Kidney (tissue), 14 donors: Measurements from ENCODE around the gene VPS8. TPM values are rescaled to one million over a fixed set of nuclear protein-coding genes. Genes with fewer than 3 reads are reported as not detected.

Source experiments
- DNase-seq, 5 donors: peaks; one replicate each; pipeline ENCODE4 v3.0.0-alpha.2; 2013 to 2020
- FAIRE-seq: peaks from 2 replicates; lab custom pipeline; 2012; peaks lifted over from hg19 to GRCh38; lab: Jason Lieb, UNC
- H3K27ac ChIP-seq, 2 donors: one replicate each; pipeline ENCODE4 v1.7.0; 2013; ENCODE audit warnings: low read depth in 2 of 2, low read length in 2 of 2, inconsistent platforms in 1 of 2
- H3K27me3 ChIP-seq: one replicate; pipeline ENCODE4 v1.7.1; 2013; ENCODE audit warnings: low read length, inconsistent platforms; ENCODE audit not compliant: control insufficient read depth, insufficient read depth
- H3K36me3 ChIP-seq, 3 donors: one replicate each; pipeline versions ENCODE4 v1.7.0 to v1.7.1; 2013; ENCODE audit warnings: low read length in 3 of 3, control low read depth in 1 of 3, inconsistent platforms in 1 of 3; ENCODE audit not compliant: insufficient read depth in 3 of 3, control insufficient read depth in 2 of 3
- H3K4me1 ChIP-seq, 3 donors: one replicate each; pipeline versions ENCODE4 v1.7.0 to v1.7.1; 2013; ENCODE audit warnings: low read length in 3 of 3, inconsistent platforms in 1 of 3, low read depth in 1 of 3; ENCODE audit not compliant: control insufficient read depth in 2 of 3, insufficient read depth in 2 of 3
- H3K4me3 ChIP-seq, 3 donors: one replicate each; pipeline versions ENCODE4 v1.7.0 to v1.8.1; 2013; ENCODE audit warnings: low read length in 3 of 3, control low read depth in 1 of 3, inconsistent platforms in 1 of 3
- H3K9ac ChIP-seq, 3 donors: one replicate each; pipeline versions ENCODE4 v1.7.0 to v1.7.1; 2013; ENCODE audit warnings: low read length in 3 of 3, control low read depth in 1 of 3, inconsistent platforms in 1 of 3
- H3K9me3 ChIP-seq, 3 donors: one replicate each; pipeline versions ENCODE4 v1.7.0 to v1.7.1; 2013; ENCODE audit warnings: low read length in 3 of 3, control low read depth in 1 of 3, inconsistent platforms in 1 of 3; ENCODE audit not compliant: control insufficient read depth in 2 of 3, insufficient read depth in 1 of 3
- intact Hi-C: fragments of 100-400 bp; cut with DNase I; formaldehyde crosslinking; loops from one replicate; pipeline ENCODE4 v1.11.1; 2022
- polyA plus RNA-seq: library from polyadenylated mRNA; stranded (reverse); fragments of 350-450 nt; fragmentation: Illumina TruSeq; extraction: RNeasy Lipid Tissue Mini Kit (QIAGEN cat#74804); gene quantifications from one replicate; pipeline ENCODE4 v1.2.3, GENCODE V29; 2014; ENCODE audit warnings: low read depth, low replicate concordance; ENCODE audit not compliant: insufficient read depth
- total RNA-seq: library from RNA; stranded (reverse); fragmentation: NEBNext Ultra II Directional; extraction: Animal tissue kit (Norgen Biotek cat#: 25700); gene quantifications from one replicate; pipeline ENCODE4 v1.2.1, GENCODE V29; 2021
- TF ChIP-seq, protein P1 (sequence below): IDR thresholded peaks from 3 replicates; pipeline ENCODE4 v1.5.1; 2012; ENCODE audit warnings: mild to moderate bottlenecking, moderate library complexity, borderline replicate concordance; ENCODE audit not compliant: insufficient read depth; ENCODE audit errors: extremely low read depth
- donor health status: control.
- donor health status: control.
- donor health status: control.
- donor health status: control.
- donor health status: control.
- donor health status: DM: yes; HTN: yes; CAD: no.
- donor health status: Normal renal cell carcinoma (clear cell type).

Gene VPS8
- total and polyA plus RNA-seq, 2 donors from 2014 or later: 10.8 to 55.0 TPM

DNA sequence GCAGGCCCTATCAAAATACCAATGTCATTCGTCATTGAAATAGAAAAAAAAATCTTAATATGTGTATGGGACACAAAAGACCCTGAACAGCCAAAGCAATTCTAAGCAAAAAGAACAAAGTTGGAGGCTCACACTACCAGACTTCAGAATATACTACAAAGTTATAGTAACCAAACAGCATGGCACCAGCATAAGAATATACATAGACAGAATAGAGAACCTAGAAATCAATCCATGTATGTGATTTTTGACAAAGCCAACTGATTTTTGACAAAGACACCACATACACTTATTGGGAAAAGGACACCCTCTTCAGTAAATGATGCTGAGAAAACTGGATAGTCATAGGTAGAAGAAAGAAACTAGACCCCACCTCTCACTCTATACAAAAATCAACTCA, 245.9 kb downstream of the VPS8 start:
- FAIRE-seq: no peak
- DNase-seq: no peak
- no peak overlapping the region for H3K4me3 ChIP-seq
- no peak overlapping the region for H3K9ac ChIP-seq
- intact Hi-C loops: no loop called here
- no peaks in the 10 kb centered on the region for H3K4me1 ChIP-seq
- H3K27ac ChIP-seq: no peak overlapping the region
- peaks cover 0 to 7% (median 0%) of the 10 kb centered on the region in 3 donors for H3K9me3 ChIP-seq
- TF ChIP-seq, protein P1, sequence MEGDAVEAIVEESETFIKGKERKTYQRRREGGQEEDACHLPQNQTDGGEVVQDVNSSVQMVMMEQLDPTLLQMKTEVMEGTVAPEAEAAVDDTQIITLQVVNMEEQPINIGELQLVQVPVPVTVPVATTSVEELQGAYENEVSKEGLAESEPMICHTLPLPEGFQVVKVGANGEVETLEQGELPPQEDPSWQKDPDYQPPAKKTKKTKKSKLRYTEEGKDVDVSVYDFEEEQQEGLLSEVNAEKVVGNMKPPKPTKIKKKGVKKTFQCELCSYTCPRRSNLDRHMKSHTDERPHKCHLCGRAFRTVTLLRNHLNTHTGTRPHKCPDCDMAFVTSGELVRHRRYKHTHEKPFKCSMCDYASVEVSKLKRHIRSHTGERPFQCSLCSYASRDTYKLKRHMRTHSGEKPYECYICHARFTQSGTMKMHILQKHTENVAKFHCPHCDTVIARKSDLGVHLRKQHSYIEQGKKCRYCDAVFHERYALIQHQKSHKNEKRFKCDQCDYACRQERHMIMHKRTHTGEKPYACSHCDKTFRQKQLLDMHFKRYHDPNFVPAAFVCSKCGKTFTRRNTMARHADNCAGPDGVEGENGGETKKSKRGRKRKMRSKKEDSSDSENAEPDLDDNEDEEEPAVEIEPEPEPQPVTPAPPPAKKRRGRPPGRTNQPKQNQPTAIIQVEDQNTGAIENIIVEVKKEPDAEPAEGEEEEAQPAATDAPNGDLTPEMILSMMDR: no peak
- no peaks in the 10 kb centered on the region for H3K27me3 ChIP-seq
- H3K36me3 ChIP-seq: no peaks in the 10 kb centered on the region

DNA sequence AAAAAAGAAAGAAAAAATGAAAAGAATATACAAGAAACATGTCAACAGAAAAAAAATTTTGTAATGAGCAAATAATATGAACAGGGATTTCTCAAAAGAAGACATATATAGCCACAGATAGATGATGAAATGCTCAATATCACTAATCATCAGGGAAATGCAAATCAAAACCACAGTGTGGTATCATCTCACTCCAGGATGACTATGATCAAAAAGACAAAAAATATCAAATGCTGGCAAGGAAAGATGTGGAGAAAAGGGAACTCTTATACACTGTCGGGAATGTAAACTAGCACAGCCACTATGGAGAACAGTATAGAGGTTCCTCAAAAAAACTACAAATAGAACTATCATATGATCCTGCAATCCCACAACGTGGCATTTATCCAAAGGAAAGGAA, 246.8 kb downstream of the VPS8 start:
- H3K27me3 ChIP-seq: no peaks in the 10 kb centered on the region
- no peak overlapping the region for H3K4me3 ChIP-seq
- H3K36me3 ChIP-seq: no peaks in the 10 kb centered on the region
- TF ChIP-seq, protein P1: no peak
- H3K9ac ChIP-seq: no peak overlapping the region
- intact Hi-C loops: no loop called here
- FAIRE-seq: no peak
- H3K4me1 ChIP-seq: no peaks in the 10 kb centered on the region
- no peak for DNase-seq
- peaks cover 0 to 7% (median 0%) of the 10 kb centered on the region in 3 donors for H3K9me3 ChIP-seq
- H3K27ac ChIP-seq: no peak overlapping the region

GRCh38 chr3:185059766-185060165, 247.8 kb downstream of the VPS8 start:
- FAIRE-seq (no peak), DNase-seq (no peak)
- intact Hi-C loops: no loop called here
- TF ChIP-seq, protein P1: no peak
- H3K9me3 ChIP-seq: peaks cover 0 to 7% (median 0%) of the 10 kb centered on the region in 3 donors
- no peaks in the 10 kb centered on the region for H3K4me1 ChIP-seq
- no peak overlapping the region for H3K27ac ChIP-seq
- no peak overlapping the region for H3K4me3 ChIP-seq
- H3K27me3 ChIP-seq: no peaks in the 10 kb centered on the region
- H3K36me3 ChIP-seq: no peaks in the 10 kb centered on the region
- no peak overlapping the region for H3K9ac ChIP-seq

DNA sequence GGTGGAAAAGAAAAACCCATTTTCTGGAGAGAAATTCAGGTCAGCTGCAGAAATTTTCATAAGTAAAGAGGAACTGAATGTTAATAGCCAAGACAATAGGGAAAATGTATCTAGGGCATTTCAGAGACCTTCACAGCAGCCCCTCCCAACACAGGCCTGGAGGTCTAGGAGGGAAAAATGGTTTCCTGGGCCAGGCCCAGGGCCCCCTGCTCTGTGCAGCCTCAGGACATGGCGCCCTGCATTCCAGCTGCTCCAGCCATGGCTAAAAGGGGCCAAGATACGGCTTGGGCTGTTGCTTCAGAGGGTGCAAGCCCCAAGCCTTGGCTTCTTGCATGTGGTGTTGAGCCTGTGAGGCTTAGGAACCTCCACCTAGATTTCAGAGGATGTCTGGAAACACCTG, 248.7 kb downstream of the VPS8 start:
- H3K9ac ChIP-seq: no peak overlapping the region
- no peaks in the 10 kb centered on the region for H3K4me1 ChIP-seq
- intact Hi-C loops: no loop called here
- no peaks in the 10 kb centered on the region for H3K36me3 ChIP-seq
- TF ChIP-seq, protein P1: no peak
- no peaks in the 10 kb centered on the region for H3K27me3 ChIP-seq
- H3K27ac ChIP-seq: no peak overlapping the region
- FAIRE-seq (no peak), DNase-seq (no peak)
- peaks cover 0 to 7% (median 0%) of the 10 kb centered on the region in 3 donors for H3K9me3 ChIP-seq
- H3K4me3 ChIP-seq: no peak overlapping the region
